IPS-18c (cell line): ENCODE data around the gene GIMAP1.
"Not testable (repeated sequence)": the region's sequence is repeated elsewhere in the genome, so short reads cannot be mapped to it uniquely, and the experiment has no call there.

Experiments used
- H3K4me3 ChIP-seq: 2 replicates; pipeline ENCODE4 v1.7.0; 2013; ENCODE audit warnings: low read depth, mild to moderate bottlenecking, low read length, moderate library complexity; ENCODE audit not compliant: insufficient read depth
- H3K9me3 ChIP-seq: one replicate; pipeline ENCODE4 v1.6.1; 2013; ENCODE audit warnings: mild to moderate bottlenecking, low read length, moderate library complexity; ENCODE audit not compliant: control insufficient read depth, insufficient read depth

Gene GIMAP1

DNA sequence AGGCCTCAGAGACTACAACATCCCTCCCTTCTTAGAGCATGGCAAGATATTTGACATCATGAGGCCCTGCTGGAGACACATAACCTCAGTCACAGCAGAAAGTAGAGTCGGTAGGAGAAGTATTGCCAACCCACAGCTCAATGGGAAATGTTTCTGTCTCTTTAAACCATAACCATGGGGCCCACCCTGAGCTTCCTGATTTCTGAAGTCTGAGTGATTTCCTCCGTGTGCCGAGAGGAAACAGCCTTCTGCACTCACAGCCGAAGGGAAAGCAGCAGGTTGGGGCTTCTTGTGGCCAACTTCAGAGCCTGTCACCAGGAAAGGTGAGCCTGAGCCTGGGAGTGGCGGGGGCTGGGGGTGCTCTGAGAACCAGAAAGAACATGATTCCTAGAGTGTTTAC, at the start of gene GIMAP1:
Gene GIMAP1 (plus strand): TSS at position 246 of the 400 bp plus-strand sequence. CDS start 2,435 bp downstream, outside the sequence.
- H3K4me3 ChIP-seq: no peak within 1 kb of the TSS
- H3K9me3 ChIP-seq: no peaks in the 10 kb centered on the region

DNA sequence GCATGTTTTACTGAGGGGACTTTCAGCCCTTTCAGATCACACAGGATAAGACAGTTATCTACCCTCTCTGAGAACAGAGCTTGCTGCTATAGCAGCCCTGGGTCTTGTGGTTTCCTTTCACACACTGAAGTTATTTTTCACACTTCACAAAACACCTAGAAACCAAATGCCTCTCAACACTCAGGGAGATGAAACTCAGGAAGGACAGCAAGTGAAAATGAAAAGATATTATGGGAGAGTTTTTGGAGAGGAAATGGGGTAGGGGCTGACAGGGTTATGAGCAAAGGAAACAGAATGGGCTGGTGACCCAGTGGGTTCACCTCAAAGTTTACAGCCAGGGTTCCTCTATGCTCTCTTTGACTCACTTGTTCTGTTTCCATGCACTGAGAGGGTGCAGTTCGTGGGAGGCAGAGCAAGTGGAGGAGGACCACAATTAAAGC, 47.9 kb upstream of the GIMAP1 start:
- H3K4me3 ChIP-seq: no peak overlapping the region
- no peaks in the 10 kb centered on the region for H3K9me3 ChIP-seq

DNA sequence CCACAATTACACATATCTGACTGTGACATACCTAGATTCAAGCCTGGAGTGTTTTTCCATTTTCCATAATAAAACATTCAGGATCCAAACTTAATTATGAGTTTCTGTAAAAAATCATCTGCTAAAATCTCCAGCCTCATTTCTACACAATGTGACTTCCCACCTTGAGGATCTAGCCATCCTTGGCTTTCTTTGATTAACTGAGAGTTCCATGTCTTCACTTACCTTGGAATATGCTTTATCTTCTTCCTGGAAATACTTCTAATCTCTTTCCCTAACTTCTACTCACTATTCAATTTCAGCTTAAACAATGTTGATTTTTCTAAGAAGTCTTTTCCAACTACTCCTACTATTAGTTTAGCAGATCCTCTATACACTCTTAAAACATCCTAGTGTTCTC, 47.4 kb upstream of the GIMAP1 start:
- Histone ChIP-seq H3K4me3 (no peak overlapping the region), H3K9me3 (no peaks in the 10 kb centered on the region)

DNA sequence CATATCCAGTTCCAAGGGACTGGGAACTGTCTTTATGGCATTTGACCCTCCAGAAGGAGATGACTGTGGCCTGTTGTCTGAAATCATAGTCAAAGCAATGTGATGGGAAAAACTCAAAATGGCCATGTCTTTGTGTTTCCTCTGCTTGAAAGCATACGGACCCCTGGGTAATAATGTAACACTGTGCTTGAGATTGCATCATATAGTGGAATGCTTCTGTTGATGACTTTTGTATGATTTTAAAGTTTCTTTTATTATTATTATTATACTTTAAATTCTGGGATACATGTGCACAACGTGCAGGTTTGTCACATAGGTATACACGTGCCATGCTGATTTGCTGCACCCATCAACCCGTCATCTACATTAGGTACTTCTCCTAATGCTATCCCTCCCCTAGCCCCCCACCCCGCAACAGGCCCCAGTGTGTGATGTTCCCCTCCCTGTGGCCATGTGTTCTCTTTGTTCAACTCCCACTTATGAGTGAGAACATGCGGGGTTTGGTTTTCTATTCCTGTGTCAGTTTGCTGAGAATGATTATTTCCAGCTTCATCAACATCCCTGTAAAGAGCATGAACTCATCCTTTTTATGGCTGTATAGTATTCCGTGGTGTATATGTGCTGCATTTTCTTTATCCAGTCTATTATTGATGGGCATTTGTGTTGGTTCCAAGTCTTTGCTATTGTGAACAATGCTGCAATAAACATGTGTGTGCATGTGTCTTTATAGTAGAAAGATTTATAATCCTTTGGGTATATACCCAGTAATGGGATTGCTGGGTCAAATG, 44.4 kb upstream of the GIMAP1 start:
- H3K4me3 ChIP-seq, H3K9me3 ChIP-seq: not testable (repeated sequence)

DNA sequence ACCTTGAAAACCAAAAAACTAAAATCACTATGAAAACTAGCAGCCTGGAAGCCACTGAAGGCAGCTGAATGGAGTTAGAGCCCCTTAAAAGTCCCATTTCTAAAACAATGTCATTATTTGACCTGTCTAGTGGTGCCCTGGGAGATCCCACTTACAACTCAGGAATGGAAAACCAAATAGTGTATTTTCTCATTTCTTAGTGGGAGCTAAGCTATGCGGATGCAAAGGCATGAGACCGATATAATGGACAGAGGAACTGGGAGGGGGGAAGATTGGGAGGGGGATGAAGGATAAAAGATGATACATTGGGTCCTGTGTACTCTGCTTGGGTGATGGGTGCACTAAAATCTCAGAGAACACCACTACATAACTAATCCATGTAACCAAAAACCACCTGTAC, 40.7 kb upstream of the GIMAP1 start:
- H3K4me3 ChIP-seq: no peak overlapping the region

DNA sequence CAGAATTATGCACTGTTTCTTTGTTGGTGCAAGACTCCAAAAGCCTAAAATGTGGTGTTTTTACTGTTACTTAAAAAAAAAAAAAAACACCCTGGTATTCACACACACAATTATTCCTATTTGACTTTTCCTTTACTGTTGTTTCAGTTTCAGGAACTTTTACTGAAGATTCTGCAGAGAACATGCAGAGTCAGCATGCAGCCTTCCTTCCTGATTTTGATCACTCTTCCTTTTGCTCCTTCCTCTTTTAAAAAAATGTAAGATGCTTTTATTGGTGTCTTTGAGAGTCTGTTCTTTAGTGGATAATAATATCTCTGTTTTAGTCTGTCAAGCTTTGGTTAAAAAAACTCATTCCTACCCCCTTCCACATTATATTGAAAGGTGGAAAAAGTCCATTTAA, 40.1 kb upstream of the GIMAP1 start:
- H3K9me3 ChIP-seq, H3K4me3 ChIP-seq: not testable (repeated sequence)

More for the DNA sequence above, 40.7 kb upstream of the GIMAP1 start:
- no peaks in the 10 kb centered on the region for H3K9me3 ChIP-seq

DNA sequence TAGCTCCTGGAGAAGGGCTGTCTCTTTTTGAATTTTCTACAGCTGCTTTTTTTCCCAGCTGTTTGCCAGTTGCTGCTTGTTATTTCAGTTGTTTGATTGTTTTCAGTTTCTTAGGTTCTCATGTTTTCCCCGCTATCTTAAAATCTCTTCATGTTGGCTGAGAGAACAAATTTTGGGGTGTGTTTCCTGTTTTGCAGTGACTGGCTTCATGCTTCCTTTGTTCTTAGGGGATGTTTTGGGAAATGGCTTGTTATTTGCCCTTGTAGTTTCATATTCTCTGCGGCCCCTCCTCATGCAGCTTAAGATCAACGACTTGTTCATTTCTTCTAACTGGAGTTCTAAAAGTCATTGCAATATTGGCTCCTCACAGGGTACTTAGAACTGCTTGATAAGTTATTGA, 39.6 kb upstream of the GIMAP1 start:
- not testable (repeated sequence) for H3K9me3 ChIP-seq, H3K4me3 ChIP-seq

DNA sequence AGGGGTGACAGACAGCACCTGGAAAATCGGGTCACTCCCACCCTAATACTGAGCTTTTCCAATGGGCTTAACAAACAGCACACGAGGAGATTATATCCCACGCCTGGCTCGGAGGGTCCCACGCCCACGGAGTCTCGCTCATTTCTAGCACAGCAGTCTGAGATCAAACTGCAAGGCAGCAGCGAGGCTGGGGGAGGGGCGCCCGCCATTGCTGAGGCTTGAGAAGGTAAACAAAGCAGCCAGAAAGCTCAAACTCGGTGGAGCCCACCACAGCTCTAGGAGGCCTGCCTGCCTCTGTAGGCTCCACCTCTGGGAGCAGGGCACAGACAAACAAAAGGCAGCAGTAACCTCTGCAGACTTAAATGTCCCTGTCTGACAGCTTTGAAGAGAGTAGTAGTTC, 37.8 kb upstream of the GIMAP1 start:
- not testable (repeated sequence) for H3K9me3 ChIP-seq, H3K4me3 ChIP-seq

DNA sequence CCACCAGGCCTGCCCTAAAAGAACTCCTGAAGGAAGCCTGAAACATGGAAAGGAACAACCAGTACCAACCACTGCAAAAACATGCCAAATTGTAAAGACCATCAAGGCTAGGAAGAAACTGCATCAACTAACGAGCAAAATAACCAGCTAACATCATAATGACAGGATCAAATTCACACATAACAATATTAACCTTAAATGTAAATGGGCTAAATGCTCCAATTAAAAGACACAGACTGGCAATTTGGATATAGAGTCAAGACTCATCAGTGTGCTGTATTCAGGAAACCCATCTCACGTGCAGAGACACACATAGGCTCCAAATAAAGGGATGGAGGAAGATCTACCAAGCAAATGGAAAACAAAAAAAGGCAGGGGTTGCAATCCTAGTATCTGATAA, 36.0 kb upstream of the GIMAP1 start:
- not testable (repeated sequence) for H3K4me3 ChIP-seq, H3K9me3 ChIP-seq

DNA sequence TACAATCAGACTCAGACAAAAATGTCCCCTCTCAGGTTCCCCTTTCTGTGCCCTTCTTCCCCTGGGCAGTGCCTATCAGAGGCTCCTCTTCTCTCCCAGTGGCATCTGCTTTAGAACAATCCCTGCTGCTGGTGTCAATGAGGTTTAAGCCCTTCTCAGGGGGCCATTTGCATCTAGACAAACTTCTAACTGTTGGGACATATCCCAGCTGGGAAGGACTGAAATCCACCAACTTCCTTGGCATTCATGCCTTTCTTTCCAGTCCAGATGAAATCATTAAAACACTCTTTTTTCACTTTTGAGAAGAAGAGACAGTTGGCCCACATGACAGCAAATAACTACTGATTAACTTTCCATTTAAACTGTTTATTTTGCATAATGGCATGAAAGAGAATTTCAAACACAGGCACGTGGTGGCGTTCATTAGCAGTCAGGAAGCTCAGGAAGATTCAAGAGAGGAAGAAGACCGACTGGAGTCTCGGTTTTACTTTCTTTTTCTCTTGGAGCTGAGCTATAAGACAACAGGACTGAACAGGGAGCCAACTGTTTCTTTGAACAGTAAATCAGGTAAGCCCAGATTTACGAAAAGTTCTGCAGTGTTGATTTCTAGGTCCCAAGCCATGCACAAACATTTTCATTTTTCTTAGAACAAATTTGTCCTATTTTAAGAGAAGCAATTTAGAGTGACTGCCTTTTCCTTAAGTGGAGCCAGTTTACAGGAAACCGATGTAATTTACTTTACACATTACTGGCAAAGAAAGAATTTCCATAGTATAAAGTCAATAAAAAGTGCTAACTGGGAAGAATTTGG, 31.0 kb upstream of the GIMAP1 start, which contains the start of gene GIMAP2:
Gene GIMAP2 (plus strand): TSS at position 488 of the 811 bp plus-strand sequence. CDS start 1,354 bp downstream, outside the sequence.
- Histone ChIP-seq H3K4me3 (no peak within 1 kb of the TSS), H3K9me3 (no peaks in the 10 kb centered on the region)

DNA sequence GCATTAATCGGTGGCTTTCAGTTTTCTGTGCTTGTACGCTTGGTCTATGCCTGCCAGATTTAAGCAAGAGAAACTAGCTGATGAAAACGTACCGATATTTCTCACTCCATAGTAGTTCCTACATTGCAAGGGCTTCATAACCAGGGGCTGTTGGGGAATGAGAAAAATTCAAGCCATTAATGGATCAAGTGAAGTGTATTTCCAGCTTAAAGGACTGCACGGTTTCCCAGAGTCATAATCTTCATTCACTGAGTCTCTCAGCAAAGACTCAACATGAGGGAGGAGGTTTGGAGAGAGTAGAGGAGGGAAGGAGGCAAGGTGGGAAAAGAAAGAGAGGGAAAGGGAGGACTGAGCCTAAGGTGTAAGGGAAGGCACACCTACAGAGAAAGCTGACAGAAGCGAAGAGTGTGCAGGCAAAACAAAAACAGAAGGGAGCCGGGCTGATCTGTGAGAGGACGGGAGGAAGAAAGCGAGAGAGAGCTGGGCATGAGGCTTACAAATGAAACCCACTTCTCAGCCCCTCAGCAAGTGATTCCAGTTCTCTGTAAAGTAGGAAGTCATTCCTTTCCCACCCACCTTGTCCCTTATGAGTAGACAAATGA, 30.3 kb upstream of the GIMAP1 start:
- Histone ChIP-seq H3K4me3 (no peak overlapping the region), H3K9me3 (no peaks in the 10 kb centered on the region)

DNA sequence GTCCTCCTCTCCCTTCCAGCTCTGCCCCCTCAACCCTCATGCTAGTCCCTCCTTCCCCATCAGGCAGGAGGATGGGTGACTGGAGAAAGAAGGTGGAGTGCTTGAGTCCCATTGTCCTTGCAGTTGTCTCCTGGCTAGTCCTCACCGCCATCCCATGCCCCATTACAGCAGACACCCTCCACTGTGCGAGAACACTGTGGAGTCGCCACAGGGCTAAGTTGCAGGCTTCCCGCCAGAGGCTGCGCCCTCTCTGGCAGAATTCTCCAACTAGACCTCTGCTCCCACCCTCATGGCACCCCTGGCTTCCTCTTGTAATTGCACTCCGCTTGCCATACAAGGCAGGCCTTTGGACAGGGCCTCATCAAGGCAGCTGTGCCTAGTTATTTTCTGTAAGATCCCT, 27.8 kb upstream of the GIMAP1 start:
- H3K4me3 ChIP-seq: no peak overlapping the region
- H3K9me3 ChIP-seq: no peaks in the 10 kb centered on the region

DNA sequence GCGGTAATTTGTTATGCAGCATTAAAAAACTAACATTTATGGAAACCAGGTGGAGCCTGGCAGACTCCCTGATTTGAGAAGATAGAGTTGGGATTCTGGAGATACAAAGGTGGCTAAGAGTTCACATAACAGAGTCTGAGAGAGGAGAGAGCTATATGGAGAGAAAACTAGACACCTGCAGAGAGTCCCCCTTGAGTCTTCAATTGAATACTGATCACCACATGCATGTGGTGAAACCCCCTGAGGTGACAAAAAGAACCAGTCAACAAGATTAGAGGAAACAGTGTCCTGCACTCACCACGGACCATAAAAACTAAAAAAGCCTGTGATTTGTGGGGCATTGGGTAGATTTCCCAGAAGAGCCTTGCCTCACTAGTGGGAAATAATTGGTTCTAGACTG, 20.8 kb upstream of the GIMAP1 start:
- Histone ChIP-seq H3K9me3 (no peaks in the 10 kb centered on the region), H3K4me3 (no peak overlapping the region)

DNA sequence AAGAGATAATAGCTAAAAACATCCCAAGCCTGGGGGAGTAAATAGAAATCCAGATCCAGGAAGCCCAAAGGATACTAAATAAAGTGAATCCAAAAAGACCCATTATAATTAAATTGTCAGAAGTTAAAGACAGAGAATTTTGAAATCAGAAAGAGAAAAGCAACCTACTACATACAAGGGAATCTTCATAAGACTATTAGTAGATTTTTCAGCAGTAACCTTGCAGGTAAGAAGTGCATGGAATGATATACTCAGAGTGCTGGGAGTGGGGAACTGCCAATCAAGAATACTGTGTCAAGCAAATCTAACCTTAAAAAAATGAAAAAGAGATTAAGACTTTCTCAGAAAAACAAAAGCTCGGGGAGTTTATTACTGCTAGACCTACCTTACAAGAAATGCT, 13.2 kb upstream of the GIMAP1 start:
- no peaks in the 10 kb centered on the region for H3K9me3 ChIP-seq
- no peak overlapping the region for H3K4me3 ChIP-seq

DNA sequence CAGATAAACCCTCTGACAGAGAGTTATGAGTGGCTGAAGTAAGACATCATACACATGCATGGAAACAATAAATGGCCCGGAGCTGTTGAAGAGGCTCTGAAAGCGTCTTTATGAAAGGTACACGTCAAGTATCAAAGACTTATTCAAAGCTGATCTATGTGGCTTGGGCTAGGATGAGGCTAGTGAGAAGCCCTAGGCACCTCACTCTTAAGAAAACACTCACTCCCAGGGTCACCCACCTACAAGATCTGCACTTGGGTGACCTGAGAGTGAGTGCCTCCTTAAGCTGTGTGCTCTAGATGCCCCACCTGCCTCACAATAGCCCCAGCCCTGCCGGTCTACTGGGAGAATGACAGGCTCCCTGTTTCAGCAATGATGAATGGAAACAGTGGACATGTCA, 1.1 kb upstream of the GIMAP1 start:
- H3K9me3 ChIP-seq: no peaks in the 10 kb centered on the region
- H3K4me3 ChIP-seq: no peak overlapping the region

DNA sequence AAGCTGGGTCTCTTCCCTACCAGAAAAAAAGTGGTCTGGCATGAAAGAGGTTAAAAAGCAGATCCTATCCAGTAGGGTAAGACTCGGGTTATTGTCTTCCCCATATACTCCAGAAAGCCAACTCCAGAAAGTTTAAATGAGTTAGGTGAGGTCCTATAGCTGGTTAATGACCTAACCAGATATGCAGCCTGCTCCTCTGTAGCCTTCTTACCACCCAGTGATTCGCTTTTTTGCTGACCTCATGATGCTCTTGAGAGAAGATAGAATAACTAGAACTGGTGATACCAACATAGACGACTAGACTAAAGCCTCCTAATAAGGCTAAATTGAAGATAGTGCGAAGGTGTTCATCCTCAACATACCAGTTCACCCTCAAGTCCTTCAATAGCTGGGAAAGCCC, 675 bp upstream of the GIMAP1 start:
- Histone ChIP-seq H3K9me3 (no peaks in the 10 kb centered on the region), H3K4me3 (no peak overlapping the region)

DNA sequence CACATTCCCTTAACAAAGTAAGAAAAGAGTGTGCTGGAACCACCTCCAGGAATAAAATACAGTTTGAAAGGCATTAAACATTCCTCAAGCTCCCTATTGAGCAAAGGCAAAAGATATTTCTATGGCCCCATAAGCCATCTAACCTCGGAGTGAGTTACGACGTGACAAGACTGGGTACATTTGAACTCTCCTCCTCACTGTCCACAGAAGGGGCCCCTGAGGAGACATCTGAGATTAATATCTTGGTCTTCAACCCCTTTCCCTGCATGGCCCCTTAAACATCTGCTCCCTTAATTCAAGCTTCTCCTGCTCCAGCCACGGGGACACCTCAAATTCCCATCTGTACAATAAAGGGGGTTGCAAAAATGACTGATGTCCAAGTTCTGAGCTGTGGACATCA, 526 bp downstream of the GIMAP1 start:
- no peaks in the 10 kb centered on the region for H3K9me3 ChIP-seq
- no peak overlapping the region for H3K4me3 ChIP-seq
